Vagina (tissue), 2 donors: ENCODE measurements around the gene TGFA. TPM values are rescaled to one million over a fixed set of nuclear protein-coding genes. Genes with fewer than 3 reads are reported as not detected.

Experiments
- DNase-seq, 2 donors: peaks; one replicate each; pipeline ENCODE4 v3.0.0-alpha.2; 2017; ENCODE audit errors: extremely low spot score in 2 of 2
- H3K27ac ChIP-seq: fragments of 200-600 bp; sonication (generic); one replicate; pipeline ENCODE4 v1.5.1; 2019
- H3K27me3 ChIP-seq: fragments of 200-600 bp; sonication (generic); one replicate; pipeline ENCODE4 v1.5.1; 2019
- H3K36me3 ChIP-seq, 2 donors: fragments of 200-600 bp; sonication (generic); one replicate each; pipeline ENCODE4 v1.5.1; 2017 to 2019
- H3K4me1 ChIP-seq: fragments of 200-600 bp; sonication (generic); one replicate; pipeline ENCODE4 v1.5.1; 2019
- H3K4me3 ChIP-seq, 2 donors: fragments of 200-600 bp; sonication (generic); 1 replicate in 1 of 2; 2 replicates in 1 of 2; pipeline ENCODE4 v1.5.1; 2016 to 2019
- H3K9me3 ChIP-seq: fragments of 200-600 bp; sonication (generic); one replicate; pipeline ENCODE4 v1.5.1; 2019
- POLR2A ChIP-seq, 2 donors: fragments of 450-650 bp; IDR thresholded peaks; one replicate each; pipeline ENCODE4 v1.6.1; 2017; ENCODE audit warnings: antibody characterized with exemption in 2 of 2, mild to moderate bottlenecking in 2 of 2, moderate library complexity in 2 of 2
- POLR2AphosphoS5 ChIP-seq, 2 donors: sonication (generic); formaldehyde crosslinking; IDR thresholded peaks; one replicate each; pipeline ENCODE4 v1.9.0; 2017; ENCODE audit warnings: antibody characterized with exemption in 2 of 2, mild to moderate bottlenecking in 2 of 2, low read depth in 1 of 2; ENCODE audit not compliant: insufficient read depth in 1 of 2
- intact Hi-C: fragments of 100-400 bp; cut with DNase I; formaldehyde crosslinking; loops from one replicate; pipeline ENCODE4 v1.15.1; 2023
- total RNA-seq: library from RNA; depleted of rRNA; stranded (reverse); fragments of >200 nt; gene quantifications from one replicate; pipeline ENCODE4 v1.2.3, GENCODE V29; 2016
- TF ChIP-seq, protein P1 (sequence below), 3 experiments: fragments of 450-650 bp in 2 of 3; fragments of 200-600 bp in 1 of 3; sonication (generic) in 1 of 3; IDR thresholded peaks; one replicate each; pipeline ENCODE4 v1.5.1; 2017 to 2019; ENCODE audit warnings: antibody characterized with exemption in 3 of 3, mild to moderate bottlenecking in 2 of 3, moderate library complexity in 2 of 3

Gene TGFA
- total RNA-seq, 1 donor from 2014 or later: 27.7 TPM

DNA sequence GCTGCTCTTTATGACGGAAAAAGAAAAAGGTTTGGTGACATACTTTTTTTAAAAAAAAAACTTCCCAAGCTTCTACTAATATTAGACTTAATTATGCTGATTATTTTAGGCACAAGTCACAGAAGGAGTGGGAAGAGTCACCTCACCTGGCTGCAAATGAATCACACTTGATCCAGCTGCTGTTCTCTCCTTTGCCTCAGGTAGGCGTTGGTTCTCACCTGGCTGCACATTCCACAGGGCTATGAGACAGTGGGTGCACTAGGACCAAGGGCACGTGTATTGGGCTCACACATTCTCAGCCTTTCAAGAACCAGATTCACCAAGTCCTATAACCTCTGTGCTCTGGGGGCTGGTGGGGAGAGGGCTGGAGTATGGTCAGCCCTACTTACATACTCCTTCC is 93.3 kb downstream of the TGFA start:
- Histone ChIP-seq H3K36me3 (no peaks in the 10 kb centered on the region), H3K27me3 (no peaks in the 10 kb centered on the region), H3K4me1 (no peaks in the 10 kb centered on the region), H3K27ac (no peak overlapping the region), H3K4me3 (no peak overlapping the region), H3K9me3 (no peaks in the 10 kb centered on the region)
- TF ChIP-seq POLR2AphosphoS5 (IDR thresholded peaks at IDR 0.05; ENCODE audit: insufficient read depth in 1 of 2, low read depth in 1 of 2): no peak
- no peak for TF ChIP-seq POLR2A (IDR thresholded peaks at IDR 0.05)
- TF ChIP-seq, protein P1, sequence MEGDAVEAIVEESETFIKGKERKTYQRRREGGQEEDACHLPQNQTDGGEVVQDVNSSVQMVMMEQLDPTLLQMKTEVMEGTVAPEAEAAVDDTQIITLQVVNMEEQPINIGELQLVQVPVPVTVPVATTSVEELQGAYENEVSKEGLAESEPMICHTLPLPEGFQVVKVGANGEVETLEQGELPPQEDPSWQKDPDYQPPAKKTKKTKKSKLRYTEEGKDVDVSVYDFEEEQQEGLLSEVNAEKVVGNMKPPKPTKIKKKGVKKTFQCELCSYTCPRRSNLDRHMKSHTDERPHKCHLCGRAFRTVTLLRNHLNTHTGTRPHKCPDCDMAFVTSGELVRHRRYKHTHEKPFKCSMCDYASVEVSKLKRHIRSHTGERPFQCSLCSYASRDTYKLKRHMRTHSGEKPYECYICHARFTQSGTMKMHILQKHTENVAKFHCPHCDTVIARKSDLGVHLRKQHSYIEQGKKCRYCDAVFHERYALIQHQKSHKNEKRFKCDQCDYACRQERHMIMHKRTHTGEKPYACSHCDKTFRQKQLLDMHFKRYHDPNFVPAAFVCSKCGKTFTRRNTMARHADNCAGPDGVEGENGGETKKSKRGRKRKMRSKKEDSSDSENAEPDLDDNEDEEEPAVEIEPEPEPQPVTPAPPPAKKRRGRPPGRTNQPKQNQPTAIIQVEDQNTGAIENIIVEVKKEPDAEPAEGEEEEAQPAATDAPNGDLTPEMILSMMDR (IDR thresholded peaks at IDR 0.05): no peak
- peak in 1 of 2 donors; percentile 3 for DNase-seq
- intact Hi-C loops: no loop called here

DNA sequence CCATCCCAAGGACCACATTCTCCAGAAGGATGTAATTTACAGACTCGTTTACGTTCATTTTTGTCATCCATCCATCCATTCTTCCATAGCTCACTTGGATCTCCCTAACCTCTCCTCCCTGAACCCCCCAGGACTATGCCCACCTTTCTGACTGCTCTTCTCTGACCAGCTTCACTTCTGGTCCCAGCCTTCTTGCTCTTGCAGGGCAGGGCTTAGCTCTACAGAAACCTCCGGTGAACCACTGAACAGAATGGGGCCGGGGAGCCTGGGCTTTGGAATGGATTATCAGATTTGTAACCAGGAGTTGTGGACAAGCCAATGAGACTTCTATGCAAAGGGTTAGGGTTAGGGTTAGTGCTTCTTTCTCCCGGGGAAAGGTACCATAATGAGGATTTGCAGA is 95.0 kb downstream of the TGFA start:
- H3K36me3 ChIP-seq: no peaks in the 10 kb centered on the region
- no peak overlapping the region for H3K27ac ChIP-seq
- H3K4me1 ChIP-seq: no peaks in the 10 kb centered on the region
- H3K9me3 ChIP-seq: no peaks in the 10 kb centered on the region
- no peaks in the 10 kb centered on the region for H3K27me3 ChIP-seq
- intact Hi-C loops: no loop called here
- TF ChIP-seq POLR2A (IDR thresholded peaks at IDR 0.05): no peak
- TF ChIP-seq, protein P1 (IDR thresholded peaks at IDR 0.05): no peak
- TF ChIP-seq POLR2AphosphoS5 (IDR thresholded peaks at IDR 0.05; ENCODE audit: insufficient read depth in 1 of 2, low read depth in 1 of 2): no peak
- no peak overlapping the region for H3K4me3 ChIP-seq
- DNase-seq: peak in 1 of 2 donors; percentile 58

- intact Hi-C loops: no loop called here
- no peaks in the 10 kb centered on the region for H3K4me1 ChIP-seq
- no peak overlapping the region for H3K4me3 ChIP-seq
- no peaks in the 10 kb centered on the region for H3K9me3 ChIP-seq
- DNase-seq: peak in 1 of 2 donors; percentile 69
- TF ChIP-seq POLR2A (IDR thresholded peaks at IDR 0.05): no peak
- no peak for TF ChIP-seq POLR2AphosphoS5 (IDR thresholded peaks at IDR 0.05; ENCODE audit: insufficient read depth in 1 of 2, low read depth in 1 of 2)
- TF ChIP-seq, protein P1 (IDR thresholded peaks at IDR 0.05): no peak
- H3K36me3 ChIP-seq: no peaks in the 10 kb centered on the region
- H3K27ac ChIP-seq: no peak overlapping the region
- no peaks in the 10 kb centered on the region for H3K27me3 ChIP-seq
These were observed 96.8 kb downstream of the TGFA start for GRCh38 chr2:70456585-70457495.

DNA sequence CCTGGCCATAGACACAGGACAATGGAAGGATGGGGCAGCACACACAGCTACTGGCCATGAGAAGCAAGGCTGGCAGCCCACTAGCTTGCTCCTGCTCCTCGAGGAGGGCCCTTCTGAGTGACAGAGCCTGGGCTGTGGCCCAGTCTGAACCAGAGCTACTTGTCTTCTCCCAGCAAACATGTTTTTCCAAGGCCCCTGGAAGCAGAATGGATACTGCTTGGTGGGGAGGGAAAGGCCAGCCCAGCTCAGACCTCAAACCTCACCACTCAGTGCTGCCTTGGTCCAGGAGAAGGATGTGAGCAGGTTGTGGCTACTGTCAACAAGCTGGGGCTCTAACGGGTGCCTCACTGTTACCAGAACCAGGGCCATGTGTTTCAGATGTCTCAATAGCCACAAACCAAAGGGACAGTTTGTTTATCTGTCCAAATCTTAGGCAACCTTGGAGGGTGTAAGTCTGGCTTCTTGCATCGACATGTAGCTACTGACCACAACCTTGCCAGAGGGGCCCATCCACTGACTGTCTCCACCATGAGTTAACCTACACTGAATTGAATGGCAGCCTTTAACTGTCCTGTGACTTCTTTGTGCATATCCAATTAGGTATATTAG is 98.6 kb downstream of the TGFA start:
- no peaks in the 10 kb centered on the region for H3K9me3 ChIP-seq
- intact Hi-C loops: loop anchor here (1.0 kb wide), 1 partner anchor 26 kb away; no protein-coding TSS in a partner anchor
- no peaks in the 10 kb centered on the region for H3K27me3 ChIP-seq
- H3K4me3 ChIP-seq: no peak overlapping the region
- H3K4me1 ChIP-seq: no peaks in the 10 kb centered on the region
- H3K27ac ChIP-seq: no peak overlapping the region
- DNase-seq: peak in 1 of 2 donors; percentile 65
- H3K36me3 ChIP-seq: no peaks in the 10 kb centered on the region
- TF ChIP-seq POLR2A (IDR thresholded peaks at IDR 0.05): no peak
- TF ChIP-seq POLR2AphosphoS5 (IDR thresholded peaks at IDR 0.05; ENCODE audit: insufficient read depth in 1 of 2, low read depth in 1 of 2): no peak
- TF ChIP-seq, protein P1 (IDR thresholded peaks at IDR 0.05): no peak
